ENCODE data around the gene CCDC78.
A peak's percentile ranks its signal among the peaks of the same experiment; 100 is the strongest.

CCDC78 gene

DNA sequence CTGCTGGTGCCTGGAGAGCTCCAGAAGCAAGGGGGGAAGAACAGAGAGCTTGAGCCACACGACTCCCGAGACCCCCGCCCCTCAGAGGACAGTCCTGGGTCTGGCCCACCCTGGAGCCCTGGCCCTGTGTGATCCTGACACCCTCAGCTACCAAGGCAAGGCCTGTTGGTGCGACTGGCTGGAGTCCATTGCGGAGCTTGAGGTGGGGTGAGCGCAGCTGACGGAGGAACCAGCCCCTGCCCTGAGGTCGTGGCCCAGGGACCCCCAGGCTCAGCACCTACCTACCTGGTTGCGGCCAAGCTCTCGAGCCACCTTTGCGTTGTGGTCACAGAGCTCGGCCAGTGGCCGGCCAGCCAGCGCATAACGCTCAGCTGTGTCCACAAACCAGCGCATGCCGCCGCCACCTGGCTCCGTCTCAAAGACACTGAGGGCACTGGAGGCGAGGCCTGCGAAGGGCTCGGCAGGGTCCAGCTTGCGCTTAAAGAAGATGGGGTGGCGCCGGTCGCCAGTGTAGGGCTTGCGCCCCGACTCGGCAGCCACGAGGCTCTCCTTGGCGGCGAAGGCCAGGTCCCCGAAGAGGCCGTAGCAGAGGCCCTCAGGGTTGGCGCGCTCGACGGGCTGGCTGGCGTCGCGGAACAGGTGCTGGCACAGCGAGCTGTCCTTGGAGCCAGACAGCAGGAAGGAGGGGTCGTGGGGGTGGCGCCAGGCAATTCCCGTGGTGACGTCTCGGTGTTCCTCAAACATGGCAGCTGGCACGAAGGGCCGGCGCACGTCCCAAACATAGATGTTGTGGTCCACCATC, 39.6 kb downstream of the CCDC78 start:
- DNase-seq (ENCODE audit: low spot score) = no peak
- Histone ChIP-seq H3K36me3 (replicated peaks in 1 of 2; ENCODE audit: control insufficient read depth in 2 of 2, insufficient read depth in 2 of 2, low read length in 2 of 2) (peaks cover 38 to 59% of the 10 kb centered on the region in 2 donors), H3K27me3 (ENCODE audit: control insufficient read depth in 3 of 3, insufficient read depth in 3 of 3, low read depth in 1 of 3, low read length in 3 of 3) (peaks cover 0 to 3% (median 0%) of the 10 kb centered on the region in 3 experiments)

DNA sequence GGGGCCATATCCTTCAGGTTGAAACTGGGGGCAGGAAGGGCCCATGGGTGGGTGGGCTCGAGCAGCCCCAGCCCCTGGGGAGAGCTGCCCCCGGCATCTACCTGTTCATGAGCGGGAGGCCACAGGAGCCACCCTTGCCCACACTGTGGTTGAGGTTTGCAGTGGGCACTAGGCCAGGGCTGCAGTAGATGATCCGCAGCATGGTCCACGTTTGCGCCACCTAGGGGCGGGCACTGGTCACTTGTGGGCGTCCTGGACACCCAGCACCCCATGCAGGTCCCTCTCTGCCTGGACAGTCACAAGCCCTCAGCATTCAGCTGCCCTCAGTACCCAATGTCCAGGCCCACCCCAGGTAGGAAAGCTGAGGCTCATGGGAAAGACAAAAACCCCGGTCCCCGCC, 40.3 kb downstream of the CCDC78 start:
- Histone ChIP-seq H3K9ac (ENCODE audit: low read depth, low read length, poor library complexity) (no peak overlapping the region), H3K4me1 (ENCODE audit: control insufficient read depth in 2 of 2, insufficient read depth in 1 of 2, low read depth in 1 of 2, low read length in 2 of 2) (peaks cover 11 to 22% of the 10 kb centered on the region in 2 donors), H3K4ac (ENCODE audit: low read length) (no peak overlapping the region), H2BK15ac (ENCODE audit: low read length) (no peak overlapping the region), H3K4me2 (ENCODE audit: insufficient read depth, low read length, poor library complexity, severe bottlenecking) (no peak overlapping the region), H3K23ac (ENCODE audit: low read depth, low read length, poor library complexity) (no peak overlapping the region), H2AK5ac (ENCODE audit: low read depth, low read length) (peak overlapping the region; percentile 100), H4K91ac (ENCODE audit: low read depth, low read length, poor library complexity) (no peak overlapping the region), H3K14ac (ENCODE audit: low read length) (no peak overlapping the region), H4K8ac (ENCODE audit: low read depth, low read length) (peak overlapping the region; percentile 65), H3K27me3 (ENCODE audit: control insufficient read depth in 3 of 3, insufficient read depth in 3 of 3, low read depth in 1 of 3, low read length in 3 of 3) (peaks cover 0 to 2% (median 0%) of the 10 kb centered on the region in 3 experiments), H2BK5ac (ENCODE audit: low read length) (no peak overlapping the region), H3K27ac (replicated peaks; ENCODE audit: low read length) (no peak overlapping the region), H3K4me3 (ENCODE audit: low read length in 2 of 2) (no peak overlapping the region), H2BK12ac (ENCODE audit: low read length) (no peak overlapping the region), H3K9me3 (replicated peaks in 1 of 2; ENCODE audit: control insufficient read depth in 2 of 2, insufficient read depth in 1 of 2, low read depth in 1 of 2, low read length in 2 of 2) (peaks cover 0 to 3% of the 10 kb centered on the region in 2 donors), H2AFZ (ENCODE audit: low read length) (no peak overlapping the region), H3K18ac (ENCODE audit: low read length) (no peak overlapping the region), H3K36me3 (replicated peaks in 1 of 2; ENCODE audit: control insufficient read depth in 2 of 2, insufficient read depth in 2 of 2, low read length in 2 of 2) (peaks cover 43 to 66% of the 10 kb centered on the region in 2 donors), H3K79me1 (ENCODE audit: low read depth, low read length) (peaks cover 41% of the 10 kb centered on the region), H2BK120ac (ENCODE audit: low read depth, low read length) (no peak overlapping the region)
- no peak for DNase-seq (ENCODE audit: low spot score)
- WGBS, 2 donors (ENCODE audit: extremely low coverage in 2 of 2, insufficient read length in 2 of 2, insufficient replicate concordance in 1 of 2) = no CpG with 5 or more reads among the region's 10 CpGs

More for the DNA sequence above, 39.6 kb downstream of the CCDC78 start:
- H2BK5ac ChIP-seq (ENCODE audit: low read length) = peak overlapping the region; percentile 53
- H2BK15ac ChIP-seq (ENCODE audit: low read length) = no peak overlapping the region
- H4K8ac ChIP-seq (ENCODE audit: low read depth, low read length) = no peak overlapping the region
- peaks cover 0 to 3% of the 10 kb centered on the region in 2 donors for H3K9me3 ChIP-seq (replicated peaks in 1 of 2; ENCODE audit: control insufficient read depth in 2 of 2, insufficient read depth in 1 of 2, low read depth in 1 of 2, low read length in 2 of 2)
- H3K27ac ChIP-seq (replicated peaks; ENCODE audit: low read length) = no peak overlapping the region
- H3K79me1 ChIP-seq (ENCODE audit: low read depth, low read length) = peaks cover 37% of the 10 kb centered on the region
- no peak overlapping the region for H2AK5ac ChIP-seq (ENCODE audit: low read depth, low read length)
- H4K91ac ChIP-seq (ENCODE audit: low read depth, low read length, poor library complexity) = no peak overlapping the region
- H3K14ac ChIP-seq (ENCODE audit: low read length) = peak overlapping the region; percentile 8
- WGBS, 2 donors (ENCODE audit: extremely low coverage in 2 of 2, insufficient read length in 2 of 2, insufficient replicate concordance in 1 of 2) = no CpG with 5 or more reads among the region's 51 CpGs
- no peak overlapping the region for H3K4ac ChIP-seq (ENCODE audit: low read length)
- H3K4me3 ChIP-seq (ENCODE audit: low read length in 2 of 2) = no peak overlapping the region
- peaks cover 7 to 15% of the 10 kb centered on the region in 2 donors for H3K4me1 ChIP-seq (ENCODE audit: control insufficient read depth in 2 of 2, insufficient read depth in 1 of 2, low read depth in 1 of 2, low read length in 2 of 2)
- no peak overlapping the region for H3K18ac ChIP-seq (ENCODE audit: low read length)
- no peak overlapping the region for H2BK120ac ChIP-seq (ENCODE audit: low read depth, low read length)
- H2AFZ ChIP-seq (ENCODE audit: low read length) = no peak overlapping the region
- H3K4me2 ChIP-seq (ENCODE audit: insufficient read depth, low read length, poor library complexity, severe bottlenecking) = no peak overlapping the region
- peak overlapping the region; percentile 20 for H3K23ac ChIP-seq (ENCODE audit: low read depth, low read length, poor library complexity)
- no peak overlapping the region for H3K9ac ChIP-seq (ENCODE audit: low read depth, low read length, poor library complexity)
- H2BK12ac ChIP-seq (ENCODE audit: low read length) = no peak overlapping the region

DNA sequence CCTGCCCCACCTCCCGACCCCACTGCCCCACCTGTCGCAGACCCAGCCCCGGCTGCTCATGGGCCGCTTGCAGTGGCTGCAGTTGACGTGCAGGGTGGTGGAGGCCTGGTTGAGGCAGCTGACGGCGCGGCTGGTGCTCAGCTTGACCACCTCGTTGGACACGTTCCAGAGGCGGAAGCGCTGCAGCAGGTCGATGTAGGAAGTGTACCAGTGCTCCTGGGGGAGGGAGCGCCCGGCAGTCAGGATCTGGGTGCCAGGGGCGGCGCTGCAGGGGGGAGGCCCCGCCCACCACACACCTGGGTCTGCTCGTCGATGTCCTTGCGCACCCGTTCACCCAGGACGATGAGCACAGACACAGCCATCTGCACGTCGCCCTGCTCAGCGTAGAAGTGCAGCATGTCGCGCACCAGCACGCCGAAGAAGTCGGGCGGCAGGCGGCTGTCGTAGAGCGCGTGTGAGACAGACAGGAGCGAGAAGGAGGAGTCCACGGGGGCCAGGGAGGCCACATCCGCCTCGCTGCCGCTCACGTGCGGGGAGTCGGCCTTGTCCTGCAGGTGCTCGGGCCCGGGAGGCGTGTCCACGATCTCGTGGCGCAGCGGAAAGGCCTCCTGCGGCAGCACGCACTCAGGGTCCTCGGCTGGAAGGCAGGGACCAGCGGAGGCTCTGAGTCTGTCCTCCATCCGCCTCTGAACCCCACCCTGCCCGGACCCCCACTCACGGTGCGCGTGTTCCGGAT, 41.1 kb downstream of the CCDC78 start:
- Histone ChIP-seq H2BK5ac (ENCODE audit: low read length) (no peak overlapping the region), H3K9ac (ENCODE audit: low read depth, low read length, poor library complexity) (peak overlapping the region; percentile 86), H2BK15ac (ENCODE audit: low read length) (peak overlapping the region; percentile 67), H3K9me3 (replicated peaks in 1 of 2; ENCODE audit: control insufficient read depth in 2 of 2, insufficient read depth in 1 of 2, low read depth in 1 of 2, low read length in 2 of 2) (peaks cover 0 to 2% of the 10 kb centered on the region in 2 donors), H3K4ac (ENCODE audit: low read length) (peak overlapping the region; percentile 93), H3K79me1 (ENCODE audit: low read depth, low read length) (peaks cover 44% of the 10 kb centered on the region), H3K4me2 (ENCODE audit: insufficient read depth, low read length, poor library complexity, severe bottlenecking) (no peak overlapping the region), H3K27me3 (ENCODE audit: control insufficient read depth in 3 of 3, insufficient read depth in 3 of 3, low read depth in 1 of 3, low read length in 3 of 3) (no peaks in the 10 kb centered on the region), H4K91ac (ENCODE audit: low read depth, low read length, poor library complexity) (no peak overlapping the region), H3K4me3 (ENCODE audit: low read length in 2 of 2) (no peak overlapping the region), H3K36me3 (replicated peaks in 1 of 2; ENCODE audit: control insufficient read depth in 2 of 2, insufficient read depth in 2 of 2, low read length in 2 of 2) (peaks cover 43 to 66% of the 10 kb centered on the region in 2 donors), H3K27ac (replicated peaks; ENCODE audit: low read length) (no peak overlapping the region), H2BK12ac (ENCODE audit: low read length) (peak overlapping the region; percentile 22), H2BK120ac (ENCODE audit: low read depth, low read length) (no peak overlapping the region), H3K14ac (ENCODE audit: low read length) (no peak overlapping the region), H2AFZ (ENCODE audit: low read length) (no peak overlapping the region), H3K23ac (ENCODE audit: low read depth, low read length, poor library complexity) (peak overlapping the region; percentile 60), H3K4me1 (ENCODE audit: control insufficient read depth in 2 of 2, insufficient read depth in 1 of 2, low read depth in 1 of 2, low read length in 2 of 2) (peaks cover 11 to 24% of the 10 kb centered on the region in 2 donors), H4K8ac (ENCODE audit: low read depth, low read length) (peak overlapping the region; percentile 92), H3K18ac (ENCODE audit: low read length) (no peak overlapping the region), H2AK5ac (ENCODE audit: low read depth, low read length) (peak overlapping the region; percentile 100)
- no CpG with 5 or more reads among the region's 61 CpGs for WGBS, 2 donors (ENCODE audit: extremely low coverage in 2 of 2, insufficient read length in 2 of 2, insufficient replicate concordance in 1 of 2)
- no peak for DNase-seq (ENCODE audit: low spot score)

All from neuronal stem cell (in vitro differentiated cells).